Uterus (tissue), 4 donors: ENCODE measurements around the gene CDYL. TPM values are rescaled to one million over a fixed set of nuclear protein-coding genes. Genes with fewer than 3 reads are reported as not detected.

ENCODE experiments used
- DNase-seq, 2 donors: peaks; one replicate each; pipeline ENCODE4 v3.0.0-alpha.2; 2019 to 2020
- H3K27ac ChIP-seq, 2 donors: fragments of 200-600 bp; sonication (generic); 1 replicate in 1 of 2; 2 replicates in 1 of 2; pipeline ENCODE4 v1.5.1; 2016 to 2018
- H3K27me3 ChIP-seq, 2 donors: fragments of 200-600 bp; sonication (generic); one replicate each; pipeline ENCODE4 v1.5.1; 2018 to 2019; ENCODE audit warnings: control low read depth in 1 of 2
- H3K36me3 ChIP-seq, 2 donors: fragments of 200-600 bp; sonication (generic); one replicate each; pipeline ENCODE4 v1.5.1; 2019; ENCODE audit warnings: control low read depth in 1 of 2
- H3K4me1 ChIP-seq, 2 donors: fragments of 200-600 bp; sonication (generic); one replicate each; pipeline ENCODE4 v1.5.1; 2018 to 2019; ENCODE audit warnings: control low read depth in 1 of 2
- H3K4me3 ChIP-seq, 2 donors: fragments of 200-600 bp; sonication (generic); 1 replicate in 1 of 2; 2 replicates in 1 of 2; pipeline ENCODE4 v1.5.1; 2018 to 2019; ENCODE audit warnings: mild to moderate bottlenecking in 1 of 2
- H3K9me3 ChIP-seq, 2 donors: fragments of 200-600 bp; sonication (generic); one replicate each; pipeline ENCODE4 v1.5.1; 2019; ENCODE audit warnings: control low read depth in 1 of 2
- POLR2A ChIP-seq, 2 donors: fragments of 450-650 bp; IDR thresholded peaks; one replicate each; pipeline ENCODE4 v1.6.1; 2016; ENCODE audit warnings: antibody characterized with exemption in 2 of 2, mild to moderate bottlenecking in 1 of 2, moderate library complexity in 1 of 2
- intact Hi-C: fragments of 100-400 bp; cut with DNase I; formaldehyde crosslinking; loops from one replicate; pipeline ENCODE4 v1.15.1; 2023; ENCODE audit warnings: low total_unique reads
- total RNA-seq, 4 donors: library from RNA; depleted of rRNA in 3 of 4; stranded (reverse); fragments of >200 nt in 3 of 4; gene quantifications; one replicate each; pipeline versions ENCODE4 v1.1.0 to v1.2.4, GENCODE V29; 2014 to 2023
- TF ChIP-seq, protein P1 (sequence below), 4 experiments: fragments of 200-600 bp in 2 of 4; fragments of 450-650 bp in 2 of 4; sonication (generic) in 2 of 4; IDR thresholded peaks; one replicate each; pipeline ENCODE4 v1.5.1; 2016 to 2019; ENCODE audit warnings: antibody characterized with exemption in 4 of 4, mild to moderate bottlenecking in 2 of 4, moderate library complexity in 1 of 4
- donor health status: DM: yes; HTN: yes; CAD: no.

CDYL gene
- total RNA-seq, 4 donors from 2014 or later, result 24.1 to 118 (median 42.3) TPM

DNA sequence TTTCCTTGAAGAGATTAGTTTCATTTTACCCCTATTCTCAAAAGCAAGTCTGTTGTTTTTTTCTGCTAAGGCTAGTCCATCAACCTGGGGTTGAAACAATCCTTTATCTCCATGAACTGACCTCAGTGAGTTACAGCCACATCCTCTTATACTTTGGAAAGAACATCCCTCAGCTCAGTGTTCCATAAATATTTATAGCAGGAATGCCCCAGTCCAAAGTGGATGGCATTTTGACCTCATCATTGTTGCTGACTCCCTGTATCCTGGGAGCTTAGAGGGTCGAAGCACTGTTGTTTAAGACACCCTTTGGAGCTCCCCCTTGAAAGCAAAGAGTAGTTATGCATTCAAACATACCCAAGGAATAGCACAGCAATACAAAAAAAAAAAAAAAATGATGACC, 16.2 kb upstream of the CDYL start:
- no peak for TF ChIP-seq POLR2A (IDR thresholded peaks at IDR 0.05)
- TF ChIP-seq, protein P1, sequence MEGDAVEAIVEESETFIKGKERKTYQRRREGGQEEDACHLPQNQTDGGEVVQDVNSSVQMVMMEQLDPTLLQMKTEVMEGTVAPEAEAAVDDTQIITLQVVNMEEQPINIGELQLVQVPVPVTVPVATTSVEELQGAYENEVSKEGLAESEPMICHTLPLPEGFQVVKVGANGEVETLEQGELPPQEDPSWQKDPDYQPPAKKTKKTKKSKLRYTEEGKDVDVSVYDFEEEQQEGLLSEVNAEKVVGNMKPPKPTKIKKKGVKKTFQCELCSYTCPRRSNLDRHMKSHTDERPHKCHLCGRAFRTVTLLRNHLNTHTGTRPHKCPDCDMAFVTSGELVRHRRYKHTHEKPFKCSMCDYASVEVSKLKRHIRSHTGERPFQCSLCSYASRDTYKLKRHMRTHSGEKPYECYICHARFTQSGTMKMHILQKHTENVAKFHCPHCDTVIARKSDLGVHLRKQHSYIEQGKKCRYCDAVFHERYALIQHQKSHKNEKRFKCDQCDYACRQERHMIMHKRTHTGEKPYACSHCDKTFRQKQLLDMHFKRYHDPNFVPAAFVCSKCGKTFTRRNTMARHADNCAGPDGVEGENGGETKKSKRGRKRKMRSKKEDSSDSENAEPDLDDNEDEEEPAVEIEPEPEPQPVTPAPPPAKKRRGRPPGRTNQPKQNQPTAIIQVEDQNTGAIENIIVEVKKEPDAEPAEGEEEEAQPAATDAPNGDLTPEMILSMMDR (IDR thresholded peaks at IDR 0.05), result no peak
- Histone ChIP-seq H3K4me3 (no peak overlapping the region), H3K9me3 (peaks cover 0 to 7% of the 10 kb centered on the region in 2 donors), H3K36me3 (no peaks in the 10 kb centered on the region), H3K27ac (no peak overlapping the region), H3K27me3 (no peaks in the 10 kb centered on the region), H3K4me1 (no peaks in the 10 kb centered on the region)
- no peak for DNase-seq
- intact Hi-C loops, result no loop called here

GRCh38 chr6:4760773-4761172, 15.4 kb upstream of the CDYL start:
- Histone ChIP-seq H3K27ac (no peak overlapping the region), H3K36me3 (no peaks in the 10 kb centered on the region), H3K4me1 (no peaks in the 10 kb centered on the region), H3K9me3 (peaks cover 0 to 7% of the 10 kb centered on the region in 2 donors), H3K4me3 (no peak overlapping the region), H3K27me3 (no peaks in the 10 kb centered on the region)
- intact Hi-C loops, result no loop called here
- DNase-seq, result no peak
- TF ChIP-seq, protein P1 (IDR thresholded peaks at IDR 0.05), result no peak
- no peak for TF ChIP-seq POLR2A (IDR thresholded peaks at IDR 0.05)

DNA sequence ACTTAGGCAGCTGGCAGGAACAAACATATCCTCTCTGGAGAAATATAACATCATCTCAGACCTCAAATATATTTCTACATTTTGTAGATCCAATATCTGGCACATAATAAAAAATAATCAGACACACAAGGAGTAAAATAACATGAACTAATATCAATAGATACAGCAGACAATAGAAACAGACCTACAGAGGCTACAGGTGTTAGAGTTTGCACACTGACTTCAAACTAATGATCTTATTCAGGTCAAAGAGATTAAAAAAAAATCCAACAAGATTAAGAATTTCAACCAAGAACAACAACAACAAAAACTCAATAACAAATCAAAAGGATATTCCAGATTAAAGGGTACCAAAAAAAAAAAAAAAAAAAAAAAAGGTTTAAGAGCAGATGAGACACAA, 13.9 kb upstream of the CDYL start:
- intact Hi-C loops, result no loop called here
- Histone ChIP-seq H3K9me3 (peaks cover 0 to 7% of the 10 kb centered on the region in 2 donors), H3K4me1 (no peaks in the 10 kb centered on the region), H3K27me3 (no peaks in the 10 kb centered on the region), H3K27ac (no peak overlapping the region), H3K36me3 (no peaks in the 10 kb centered on the region), H3K4me3 (no peak overlapping the region)
- TF ChIP-seq, protein P1 (IDR thresholded peaks at IDR 0.05), result no peak
- no peak for DNase-seq

DNA sequence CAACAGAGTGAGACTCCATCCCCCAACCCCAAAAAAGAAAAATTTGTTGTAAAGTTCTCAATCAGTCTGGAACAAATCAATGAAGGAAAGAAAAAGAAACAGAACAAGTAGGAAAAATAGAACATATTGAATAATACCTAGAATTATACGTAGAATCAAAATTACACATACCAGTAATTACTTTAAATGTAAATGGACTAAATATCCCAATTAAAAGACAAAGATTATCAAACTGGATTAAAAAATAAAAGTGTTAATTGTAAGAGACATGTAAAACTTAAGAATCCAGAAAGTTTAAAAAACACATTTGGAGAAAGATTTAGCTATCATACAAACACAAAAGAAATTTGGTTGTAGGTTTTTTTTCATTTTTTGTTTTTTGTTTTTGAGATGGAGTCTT, 12.3 kb upstream of the CDYL start:
- H3K9me3 ChIP-seq, result peaks cover 0 to 7% of the 10 kb centered on the region in 2 donors
- no peaks in the 10 kb centered on the region for H3K36me3 ChIP-seq
- no peak overlapping the region for H3K27ac ChIP-seq
- DNase-seq, result no peak
- TF ChIP-seq, protein P1 (IDR thresholded peaks at IDR 0.05), result no peak
- TF ChIP-seq POLR2A (IDR thresholded peaks at IDR 0.05), result no peak
- no peak overlapping the region for H3K4me3 ChIP-seq
- no peaks in the 10 kb centered on the region for H3K4me1 ChIP-seq
- intact Hi-C loops, result no loop called here
- H3K27me3 ChIP-seq, result no peaks in the 10 kb centered on the region

DNA sequence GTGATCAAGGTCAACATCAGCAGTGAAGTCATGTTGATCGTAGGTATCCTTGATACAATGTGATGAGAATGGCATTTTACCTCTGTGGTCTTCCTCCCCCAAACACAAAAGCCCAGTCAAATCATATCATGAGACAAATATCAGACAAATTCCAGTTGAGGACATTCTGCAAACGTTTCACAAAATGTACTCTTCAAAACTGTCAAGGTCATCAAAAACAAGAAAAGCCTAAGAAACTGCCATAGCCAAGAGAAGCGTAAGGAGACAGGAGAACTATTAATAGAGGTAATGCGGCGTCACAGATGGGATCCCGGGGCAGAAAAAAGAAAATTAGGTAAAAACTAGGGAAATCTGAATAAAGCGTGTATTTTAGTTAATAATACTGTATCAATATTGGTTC, 7.4 kb upstream of the CDYL start:
- Histone ChIP-seq H3K4me3 (no peak overlapping the region), H3K9me3 (no peaks in the 10 kb centered on the region), H3K4me1 (no peaks in the 10 kb centered on the region), H3K27ac (no peak overlapping the region), H3K36me3 (no peaks in the 10 kb centered on the region), H3K27me3 (no peaks in the 10 kb centered on the region)
- TF ChIP-seq, protein P1 (IDR thresholded peaks at IDR 0.05), result no peak
- TF ChIP-seq POLR2A (IDR thresholded peaks at IDR 0.05), result no peak
- DNase-seq, result no peak
- intact Hi-C loops, result no loop called here
